Measurements from ENCODE around the gene RHEBL1.

DNA sequence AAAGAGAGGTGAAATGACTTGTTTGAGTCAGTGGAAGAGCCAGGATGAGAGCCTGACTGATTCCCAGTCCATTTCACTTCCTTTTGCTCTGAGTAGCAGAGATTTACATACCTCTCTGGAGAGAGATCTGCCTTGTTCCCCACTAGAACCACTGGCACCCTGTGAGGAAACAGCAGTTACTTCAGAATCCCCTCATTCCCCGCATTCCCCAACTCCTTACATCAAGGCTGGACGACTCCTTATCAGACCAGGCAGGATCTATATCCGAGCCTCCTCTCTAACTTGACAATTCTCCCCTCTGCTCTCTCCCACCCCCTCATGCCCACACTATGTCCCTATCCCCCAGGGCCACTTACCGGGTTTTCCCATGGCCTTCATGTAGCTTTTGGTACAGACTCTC lies 3.7 kb downstream of the RHEBL1 start:
- no peak for TF ChIP-seq FOXM1 (IDR thresholded peaks at IDR 0.05; ENCODE audit: borderline replicate concordance)
- no peak for TF ChIP-seq SP1 (IDR thresholded peaks at IDR 0.05)
- no peak for TF ChIP-seq L3MBTL2 (conservative IDR thresholded peaks at IDR 0.05)
- no peak for TF ChIP-seq LEF1 (IDR thresholded peaks at IDR 0.05; ENCODE audit: borderline replicate concordance)
- TF ChIP-seq FOXA1 (IDR thresholded peaks at IDR 0.05) = no peak
- TF ChIP-seq TARDBP (IDR thresholded peaks at IDR 0.05) = no peak
- no peak for TF ChIP-seq ELF4 (IDR thresholded peaks at IDR 0.05)
- no peak for TF ChIP-seq FOXK2 (IDR thresholded peaks at IDR 0.05)

All from HEK293T (cell line).